Keratinocyte (primary cell): ENCODE data around the gene LCTL. TPM values are rescaled to one million over a fixed set of nuclear protein-coding genes. Genes with fewer than 3 reads are reported as not detected.

Experiments used
- DNase-seq: peaks from one replicate; pipeline ENCODE4 v3.0.0-alpha.2; 2011; ENCODE audit warnings: low read depth, missing footprints, low spot score
- FAIRE-seq: peaks from 2 replicates; lab custom pipeline; 2011; peaks lifted over from hg19 to GRCh38; lab: Jason Lieb, UNC
- H2AFZ ChIP-seq: 2 replicates; pipeline ENCODE4 v1.6.0; 2012; ENCODE audit warnings: low read length, control low read depth, inconsistent platforms; ENCODE audit not compliant: control insufficient read depth
- H3K27ac ChIP-seq: 2 replicates; pipeline ENCODE4 v1.5.1; 2011; ENCODE audit warnings: low read length; ENCODE audit not compliant: control insufficient read depth, insufficient read depth
- H3K27me3 ChIP-seq: 3 replicates; pipeline ENCODE4 v1.6.0; 2011; ENCODE audit warnings: low read length; ENCODE audit not compliant: control insufficient read depth, insufficient read depth; ENCODE audit errors: extremely low read depth
- H3K36me3 ChIP-seq, 2 experiments: 2 replicates in 1 of 2; 3 replicates in 1 of 2; pipeline ENCODE4 v1.5.1; 2011; ENCODE audit warnings: low read length in 2 of 2, mild to moderate bottlenecking in 1 of 2; ENCODE audit not compliant: control insufficient read depth in 2 of 2, insufficient read depth in 2 of 2; ENCODE audit errors: extremely low read depth in 1 of 2
- H3K4me1 ChIP-seq: 3 replicates; pipeline ENCODE4 v1.5.1; 2011; ENCODE audit warnings: low read length; ENCODE audit not compliant: control insufficient read depth, insufficient read depth; ENCODE audit errors: extremely low read depth
- H3K4me2 ChIP-seq: 3 replicates; pipeline ENCODE4 v1.6.0; 2011; ENCODE audit warnings: low read depth, low read length; ENCODE audit not compliant: control insufficient read depth, insufficient read depth; ENCODE audit errors: extremely low read depth
- H3K4me3 ChIP-seq, 3 experiments: fragments of 200-600 bp in 1 of 3; sonication (generic) in 1 of 3; 2 replicates in 2 of 3; 3 replicates in 1 of 3; pipeline ENCODE4 v1.5.1; 2011 to 2016; ENCODE audit warnings: low read length in 3 of 3, mild to moderate bottlenecking in 3 of 3, control low read depth in 2 of 3, inconsistent platforms in 1 of 3, low read depth in 1 of 3, mixed read lengths in 1 of 3, mixed run types in 1 of 3, moderate library complexity in 1 of 3; ENCODE audit not compliant: control insufficient read depth in 2 of 3, insufficient read depth in 2 of 3; ENCODE audit errors: extremely low read depth in 1 of 3
- H3K79me2 ChIP-seq: 2 replicates; pipeline ENCODE4 v1.6.0; 2012; ENCODE audit warnings: low read length; ENCODE audit not compliant: control insufficient read depth, insufficient read depth
- H3K9ac ChIP-seq: 3 replicates; pipeline ENCODE4 v1.6.0; 2011; ENCODE audit warnings: low read length; ENCODE audit not compliant: control insufficient read depth, insufficient read depth; ENCODE audit errors: extremely low read depth
- H3K9me1 ChIP-seq: 3 replicates; pipeline ENCODE4 v1.6.0; 2011; ENCODE audit warnings: low read length; ENCODE audit not compliant: control insufficient read depth, insufficient read depth; ENCODE audit errors: extremely low read depth
- H3K9me3 ChIP-seq: 2 replicates; pipeline ENCODE4 v1.5.1; 2012; ENCODE audit warnings: low read depth, low read length; ENCODE audit not compliant: control insufficient read depth
- H4K20me1 ChIP-seq: 3 replicates; pipeline ENCODE4 v1.6.0; 2011; ENCODE audit warnings: low read length; ENCODE audit not compliant: control insufficient read depth, insufficient read depth; ENCODE audit errors: extremely low read depth
- EZH2 ChIP-seq: IDR thresholded peaks from one replicate; pipeline ENCODE4 v1.6.1; 2012; ENCODE audit warnings: inconsistent platforms, mild to moderate bottlenecking, low read length, moderate library complexity
- dilution Hi-C: fragments of 300-500 bp; cut with MboI; formaldehyde crosslinking; loops from one replicate; pipeline ENCODE4 v1.7.0; 2020; ENCODE audit warnings: low sequenced_read_pairs; ENCODE audit not compliant: extremely low pct_ligation_motif_present
- polyA plus RNA-seq, 5 experiments: library from polyadenylated mRNA; depleted of rRNA in 3 of 5; stranded (reverse) in 3 of 5; stranded (forward) in 1 of 5; unstranded in 1 of 5; fragments of >200 nt; gene quantifications; 1 replicate in 1 of 5; 2 replicates in 3 of 5; 3 replicates in 1 of 5; pipeline versions ENCODE4 v1.2.1 to v1.2.3, GENCODE V29; 2011 to 2012; ENCODE audit warnings: missing spikeins in 2 of 5, low read depth in 1 of 5, low replicate concordance in 1 of 5
- TF ChIP-seq, protein P1 (sequence below), 3 experiments: IDR thresholded peaks in 1 of 3; conservative IDR thresholded peaks in 1 of 3; optimal IDR thresholded peaks in 1 of 3; 2 replicates in 2 of 3; 3 replicates in 1 of 3; pipeline versions ENCODE3 to v1.5.1; 2011; ENCODE audit warnings: low read length in 3 of 3, mild to moderate bottlenecking in 3 of 3, moderate library complexity in 2 of 3, control low read depth in 1 of 3, inconsistent platforms in 1 of 3; ENCODE audit not compliant: insufficient read depth in 2 of 3; ENCODE audit errors: extremely low read depth in 1 of 3

The LCTL gene
- polyA plus RNA-seq, 1 donor (not counting 4 experiments of a cell fraction or from before 2014, with no cell fraction given), result 0.38 TPM

DNA sequence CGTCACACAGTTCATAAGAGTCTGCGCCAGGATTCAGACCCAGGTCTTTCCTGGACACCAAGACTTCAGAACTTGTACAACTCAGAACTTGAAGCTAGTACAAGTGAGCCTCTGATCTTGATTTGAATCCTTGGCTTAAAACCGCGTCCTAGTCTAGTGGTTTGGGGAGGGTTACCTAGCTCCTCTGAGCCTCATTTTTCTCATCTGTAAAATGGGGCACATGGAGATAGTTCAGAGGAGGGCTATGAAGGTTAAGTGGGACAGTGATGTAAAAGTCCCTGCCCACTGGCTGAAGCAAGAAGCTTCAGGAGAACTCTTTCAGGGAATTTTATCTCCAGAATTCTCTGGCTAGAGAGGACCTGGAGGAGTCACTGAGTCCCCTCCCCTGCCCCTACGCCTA is 48.7 kb upstream of the LCTL start:
- Histone ChIP-seq H2AFZ (no peak overlapping the region), H3K9me3 (no peaks in the 10 kb centered on the region), H3K36me3 (no peaks in the 10 kb centered on the region), H3K9me1 (no peaks in the 10 kb centered on the region), H3K79me2 (no peaks in the 10 kb centered on the region), H3K4me1 (no peaks in the 10 kb centered on the region), H3K9ac (no peak overlapping the region), H3K27me3 (peaks cover 3% of the 10 kb centered on the region), H3K4me2 (no peak overlapping the region), H4K20me1 (no peaks in the 10 kb centered on the region), H3K27ac (no peak overlapping the region), H3K4me3 (no peak overlapping the region)
- no peak for FAIRE-seq
- dilution Hi-C loops, result no loop called here
- no peak for TF ChIP-seq EZH2
- TF ChIP-seq, protein P1, sequence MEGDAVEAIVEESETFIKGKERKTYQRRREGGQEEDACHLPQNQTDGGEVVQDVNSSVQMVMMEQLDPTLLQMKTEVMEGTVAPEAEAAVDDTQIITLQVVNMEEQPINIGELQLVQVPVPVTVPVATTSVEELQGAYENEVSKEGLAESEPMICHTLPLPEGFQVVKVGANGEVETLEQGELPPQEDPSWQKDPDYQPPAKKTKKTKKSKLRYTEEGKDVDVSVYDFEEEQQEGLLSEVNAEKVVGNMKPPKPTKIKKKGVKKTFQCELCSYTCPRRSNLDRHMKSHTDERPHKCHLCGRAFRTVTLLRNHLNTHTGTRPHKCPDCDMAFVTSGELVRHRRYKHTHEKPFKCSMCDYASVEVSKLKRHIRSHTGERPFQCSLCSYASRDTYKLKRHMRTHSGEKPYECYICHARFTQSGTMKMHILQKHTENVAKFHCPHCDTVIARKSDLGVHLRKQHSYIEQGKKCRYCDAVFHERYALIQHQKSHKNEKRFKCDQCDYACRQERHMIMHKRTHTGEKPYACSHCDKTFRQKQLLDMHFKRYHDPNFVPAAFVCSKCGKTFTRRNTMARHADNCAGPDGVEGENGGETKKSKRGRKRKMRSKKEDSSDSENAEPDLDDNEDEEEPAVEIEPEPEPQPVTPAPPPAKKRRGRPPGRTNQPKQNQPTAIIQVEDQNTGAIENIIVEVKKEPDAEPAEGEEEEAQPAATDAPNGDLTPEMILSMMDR (optimal IDR thresholded peaks at IDR 0.05 in 1 of 3, IDR thresholded peaks at IDR 0.05 in 1 of 3, conservative IDR thresholded peaks at IDR 0.05 in 1 of 3; ENCODE audit: extremely low read depth in 1 of 3, insufficient read depth in 2 of 3, low read length in 3 of 3), result no peak
- DNase-seq, result no peak

DNA sequence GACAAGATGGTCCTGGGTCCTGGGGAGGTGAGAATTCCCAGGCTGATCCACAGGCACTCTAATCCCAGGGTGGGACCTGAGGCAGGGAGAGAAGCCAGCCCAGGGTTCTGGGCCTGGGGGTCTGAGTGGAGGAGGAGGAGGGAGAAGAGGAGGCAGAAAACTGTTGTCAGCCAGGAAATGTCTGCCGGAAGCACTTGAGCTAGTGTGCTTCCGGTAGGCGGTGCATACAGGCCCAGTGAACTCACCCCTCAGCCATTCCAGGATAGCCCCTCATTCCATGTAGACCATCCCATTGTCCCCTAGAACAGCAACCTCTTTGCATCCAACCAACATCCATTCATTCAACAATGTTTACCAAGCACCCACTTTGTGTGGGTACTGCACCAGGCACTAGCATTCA is 47.9 kb upstream of the LCTL start:
- Histone ChIP-seq H3K27me3 (peaks cover 3% of the 10 kb centered on the region), H3K79me2 (no peaks in the 10 kb centered on the region), H3K4me2 (no peak overlapping the region), H3K36me3 (no peaks in the 10 kb centered on the region), H3K27ac (no peak overlapping the region), H3K4me1 (no peaks in the 10 kb centered on the region), H3K9ac (no peak overlapping the region), H3K9me1 (no peaks in the 10 kb centered on the region), H2AFZ (no peak overlapping the region), H3K4me3 (no peak overlapping the region), H3K9me3 (no peaks in the 10 kb centered on the region), H4K20me1 (no peaks in the 10 kb centered on the region)
- DNase-seq (no peak), FAIRE-seq (no peak)
- no peak for TF ChIP-seq EZH2
- TF ChIP-seq, protein P1 (optimal IDR thresholded peaks at IDR 0.05 in 1 of 3, IDR thresholded peaks at IDR 0.05 in 1 of 3, conservative IDR thresholded peaks at IDR 0.05 in 1 of 3; ENCODE audit: extremely low read depth in 1 of 3, insufficient read depth in 2 of 3, low read length in 3 of 3), result no peak
- dilution Hi-C loops, result no loop called here
